Uterus (tissue), 2 donors: ENCODE results near the gene KCNQ1OT1.

Experiments used
- CTCF ChIP-seq, 4 experiments: fragments of 200-600 bp in 2 of 4; fragments of 450-650 bp in 2 of 4; sonication (generic) in 2 of 4; IDR thresholded peaks; one replicate each; pipeline ENCODE4 v1.5.1; 2016 to 2019; ENCODE audit warnings: antibody characterized with exemption in 4 of 4, mild to moderate bottlenecking in 2 of 4, moderate library complexity in 1 of 4
- POLR2A ChIP-seq, 2 donors: fragments of 450-650 bp; IDR thresholded peaks; one replicate each; pipeline ENCODE4 v1.6.1; 2016; ENCODE audit warnings: antibody characterized with exemption in 2 of 2, mild to moderate bottlenecking in 1 of 2, moderate library complexity in 1 of 2

- no peak for TF ChIP-seq CTCF (IDR thresholded peaks at IDR 0.05)
- no peak for TF ChIP-seq POLR2A (IDR thresholded peaks at IDR 0.05)
Observed at GRCh38 chr11:2701230-2701629, 1.4 kb upstream of the KCNQ1OT1 start.
